ENCODE measurements around the gene PEG3. TPM values are rescaled to one million over a fixed set of nuclear protein-coding genes. Genes with fewer than 3 reads are reported as not detected.

Gene PEG3
- total RNA-seq, 1 donor from 2014 or later = not detected

DNA sequence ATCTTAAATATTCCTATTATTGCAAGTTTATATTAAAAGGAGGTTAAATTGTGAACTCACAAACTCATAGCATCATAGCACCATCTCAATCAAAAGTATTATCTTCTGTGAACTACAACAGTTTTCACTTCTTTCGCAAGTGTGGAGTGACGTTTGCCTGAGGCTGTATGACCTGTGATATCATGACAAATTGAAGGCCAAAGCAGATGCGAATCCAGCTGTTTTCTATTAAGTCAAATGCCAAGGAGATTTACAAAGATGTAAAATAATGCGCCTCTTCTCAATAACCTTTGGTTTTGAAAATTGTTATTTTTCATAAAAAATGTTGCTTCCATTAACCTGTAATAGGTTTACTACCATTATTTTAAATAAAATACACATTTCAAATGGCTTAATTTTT, 7.6 kb upstream of the PEG3 start:
- H3K9me3 Mint-ChIP-seq = peaks cover 40% of the 10 kb centered on the region
- H3K4me3 Mint-ChIP-seq = no peak overlapping the region
- DNase-seq (ENCODE audit: low spot score) = no peak
- no peaks in the 10 kb centered on the region for H3K36me3 Mint-ChIP-seq
- no peaks in the 10 kb centered on the region for H3K27me3 Mint-ChIP-seq (ENCODE audit: insufficient read depth, low read depth)
- peaks cover 53% of the 10 kb centered on the region for H3K9me3 ChIP-seq (ENCODE audit: low read depth)
- H3K4me1 Mint-ChIP-seq = no peaks in the 10 kb centered on the region
- H3K27ac ChIP-seq = no peak overlapping the region
- H3F3A ChIP-seq (ENCODE audit: low read depth) = no peaks in the 10 kb centered on the region
- TF ChIP-seq EZH2 (IDR thresholded peaks at IDR 0.05) (no peak), EZH2phosphoT487 (IDR thresholded peaks at IDR 0.05) (no peak)
- TF ChIP-seq, protein P1, sequence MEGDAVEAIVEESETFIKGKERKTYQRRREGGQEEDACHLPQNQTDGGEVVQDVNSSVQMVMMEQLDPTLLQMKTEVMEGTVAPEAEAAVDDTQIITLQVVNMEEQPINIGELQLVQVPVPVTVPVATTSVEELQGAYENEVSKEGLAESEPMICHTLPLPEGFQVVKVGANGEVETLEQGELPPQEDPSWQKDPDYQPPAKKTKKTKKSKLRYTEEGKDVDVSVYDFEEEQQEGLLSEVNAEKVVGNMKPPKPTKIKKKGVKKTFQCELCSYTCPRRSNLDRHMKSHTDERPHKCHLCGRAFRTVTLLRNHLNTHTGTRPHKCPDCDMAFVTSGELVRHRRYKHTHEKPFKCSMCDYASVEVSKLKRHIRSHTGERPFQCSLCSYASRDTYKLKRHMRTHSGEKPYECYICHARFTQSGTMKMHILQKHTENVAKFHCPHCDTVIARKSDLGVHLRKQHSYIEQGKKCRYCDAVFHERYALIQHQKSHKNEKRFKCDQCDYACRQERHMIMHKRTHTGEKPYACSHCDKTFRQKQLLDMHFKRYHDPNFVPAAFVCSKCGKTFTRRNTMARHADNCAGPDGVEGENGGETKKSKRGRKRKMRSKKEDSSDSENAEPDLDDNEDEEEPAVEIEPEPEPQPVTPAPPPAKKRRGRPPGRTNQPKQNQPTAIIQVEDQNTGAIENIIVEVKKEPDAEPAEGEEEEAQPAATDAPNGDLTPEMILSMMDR (IDR thresholded peaks at IDR 0.05) = no peak
- no peak overlapping the region for H3K4me3 ChIP-seq
- no peak overlapping the region for H3K9ac ChIP-seq
- no peaks in the 10 kb centered on the region for H3K79me2 ChIP-seq (ENCODE audit: low read depth)
- H3K27ac Mint-ChIP-seq = no peak overlapping the region
- H3K27me3 ChIP-seq = no peaks in the 10 kb centered on the region
- H4K20me1 ChIP-seq (ENCODE audit: low read depth) = no peaks in the 10 kb centered on the region
- H3K4me2 ChIP-seq = no peak overlapping the region
- no peak overlapping the region for H2AFZ ChIP-seq (replicated peaks)
- H3K4me1 ChIP-seq = no peaks in the 10 kb centered on the region
- no peaks in the 10 kb centered on the region for H3K36me3 ChIP-seq

DNA sequence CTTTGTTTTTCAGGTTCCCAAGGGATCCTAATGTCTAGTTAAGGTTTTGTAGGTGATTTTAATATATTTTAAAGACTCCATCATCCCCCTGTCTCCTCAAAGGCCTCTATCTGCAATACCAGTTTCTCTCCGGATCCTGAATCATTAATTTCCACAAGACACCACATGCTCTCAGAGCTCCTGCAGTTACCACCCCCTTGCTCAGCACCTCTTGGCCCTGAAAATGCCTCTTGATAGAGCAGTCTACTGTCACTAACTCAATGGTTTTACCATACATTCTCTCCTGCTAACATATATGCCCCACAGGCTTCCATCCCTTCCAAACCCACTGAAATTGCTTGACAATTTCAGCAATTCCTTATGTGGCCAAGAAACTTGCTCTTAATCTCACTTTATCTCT, 1.9 kb upstream of the PEG3 start:
- Mint-ChIP-seq H3K27ac (no peak overlapping the region), H3K4me3 (no peak overlapping the region), H3K4me1 (no peaks in the 10 kb centered on the region), H3K27me3 (ENCODE audit: insufficient read depth, low read depth) (peaks cover 3% of the 10 kb centered on the region), H3K36me3 (peaks cover 2% of the 10 kb centered on the region), H3K9me3 (peaks cover 36% of the 10 kb centered on the region)
- Histone ChIP-seq H3F3A (ENCODE audit: low read depth) (no peaks in the 10 kb centered on the region), H4K20me1 (ENCODE audit: low read depth) (no peaks in the 10 kb centered on the region), H3K4me1 (no peaks in the 10 kb centered on the region), H3K4me3 (no peak overlapping the region), H3K9ac (no peak overlapping the region), H3K27ac (no peak overlapping the region), H3K4me2 (no peak overlapping the region), H2AFZ (replicated peaks) (no peak overlapping the region), H3K27me3 (no peaks in the 10 kb centered on the region), H3K9me3 (ENCODE audit: low read depth) (peaks cover 25% of the 10 kb centered on the region), H3K79me2 (ENCODE audit: low read depth) (no peaks in the 10 kb centered on the region), H3K36me3 (no peaks in the 10 kb centered on the region)
- DNase-seq (ENCODE audit: low spot score) = no peak
- TF ChIP-seq EZH2 (IDR thresholded peaks at IDR 0.05) (no peak), EZH2phosphoT487 (IDR thresholded peaks at IDR 0.05) (no peak)
- TF ChIP-seq, protein P1 (IDR thresholded peaks at IDR 0.05) = no peak

DNA sequence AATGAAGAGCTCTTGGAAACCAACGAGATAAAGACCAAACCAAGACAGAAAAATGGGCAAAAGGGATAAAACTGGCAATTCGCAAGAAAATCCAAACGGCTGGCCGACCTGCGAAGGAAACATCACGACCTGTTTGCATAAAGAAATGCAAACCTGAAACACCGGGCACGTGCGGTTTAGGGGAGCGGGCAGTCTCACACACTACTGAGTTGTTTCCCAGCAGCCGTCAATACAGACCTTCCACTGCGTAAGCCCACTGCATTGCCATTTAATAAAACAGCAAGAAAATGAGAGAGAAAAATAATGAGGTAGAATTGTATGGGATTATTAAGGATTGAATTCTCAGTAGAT, 642 bp upstream of the PEG3 start:
- Histone ChIP-seq H3K79me2 (ENCODE audit: low read depth) (no peaks in the 10 kb centered on the region), H3K4me3 (no peak overlapping the region), H3K4me2 (no peak overlapping the region), H3K9me3 (ENCODE audit: low read depth) (peaks cover 27% of the 10 kb centered on the region), H4K20me1 (ENCODE audit: low read depth) (no peaks in the 10 kb centered on the region), H3K27ac (no peak overlapping the region), H3K9ac (no peak overlapping the region), H3K4me1 (no peaks in the 10 kb centered on the region), H3K27me3 (no peaks in the 10 kb centered on the region), H3K36me3 (no peaks in the 10 kb centered on the region), H3F3A (ENCODE audit: low read depth) (no peaks in the 10 kb centered on the region), H2AFZ (replicated peaks) (no peak overlapping the region)
- peaks cover 2% of the 10 kb centered on the region for H3K36me3 Mint-ChIP-seq
- H3K9me3 Mint-ChIP-seq = peaks cover 49% of the 10 kb centered on the region
- H3K27me3 Mint-ChIP-seq (ENCODE audit: insufficient read depth, low read depth) = peaks cover 3% of the 10 kb centered on the region
- DNase-seq (ENCODE audit: low spot score) = no peak
- no peaks in the 10 kb centered on the region for H3K4me1 Mint-ChIP-seq
- no peak overlapping the region for H3K27ac Mint-ChIP-seq
- no peak for TF ChIP-seq EZH2phosphoT487 (IDR thresholded peaks at IDR 0.05)
- TF ChIP-seq EZH2 (IDR thresholded peaks at IDR 0.05) = no peak
- TF ChIP-seq, protein P1 (IDR thresholded peaks at IDR 0.05) = no peak
- no peak overlapping the region for H3K4me3 Mint-ChIP-seq

Data from neural progenitor cell (in vitro differentiated cells).